Medulla oblongata (tissue), 1 donor: Measurements from ENCODE around the gene NLRP13.
"Not testable (repeated sequence)": the region's sequence is repeated elsewhere in the genome, so short reads cannot be mapped to it uniquely, and the experiment has no call there.

Experiments used
- DNase-seq: peaks from one replicate; pipeline ENCODE4 v3.0.0-alpha.2; 2015; ENCODE audit errors: extremely low spot score

The NLRP13 gene

GRCh38 chr19:55931936-55932386 lies at the start of gene NLRP13:
Gene NLRP13, minus strand, starts transcription at chr19:55932336. Its CDS starts 25 bp downstream, at chr19:55932311.
- DNase-seq, result no peak

GRCh38 chr19:55980415-55980814 lies 48.3 kb upstream of the NLRP13 start:
- DNase-seq, result no peak

- no peak for DNase-seq
Observed at GRCh38 chr19:55973982-55974381, 41.8 kb upstream of the NLRP13 start.

- no peak for DNase-seq
Observed at GRCh38 chr19:55962186-55962585, 30.1 kb upstream of the NLRP13 start.

- no peak for DNase-seq
Observed at GRCh38 chr19:55959996-55960675, 28.0 kb upstream of the NLRP13 start.

GRCh38 chr19:55958356-55958755 lies 26.2 kb upstream of the NLRP13 start:
- no peak for DNase-seq

GRCh38 chr19:55956431-55956830 lies 24.3 kb upstream of the NLRP13 start:
- DNase-seq, result no peak

GRCh38 chr19:55950566-55950965 lies 18.4 kb upstream of the NLRP13 start:
- DNase-seq, result not testable (repeated sequence)

- DNase-seq, result no peak
Observed at GRCh38 chr19:55947532-55947931, 15.4 kb upstream of the NLRP13 start, which contains the start of gene NLRP8. Gene NLRP8, plus strand, starts transcription at chr19:55947832.

GRCh38 chr19:55940306-55940705 lies 8.2 kb upstream of the NLRP13 start:
- no peak for DNase-seq

GRCh38 chr19:55939206-55939605 lies 7.1 kb upstream of the NLRP13 start:
- DNase-seq, result no peak

GRCh38 chr19:55935206-55935605 lies 3.1 kb upstream of the NLRP13 start:
- DNase-seq, result no peak

GRCh38 chr19:55930996-55931515 lies 1.1 kb downstream of the NLRP13 start:
- DNase-seq, result no peak

GRCh38 chr19:55929258-55929657 lies 2.9 kb downstream of the NLRP13 start:
- not testable (repeated sequence) for DNase-seq

- DNase-seq, result no peak
Observed at GRCh38 chr19:55927991-55928390, 4.1 kb downstream of the NLRP13 start.

- no peak for DNase-seq
Observed at GRCh38 chr19:55923556-55923955, 8.6 kb downstream of the NLRP13 start.

- peak; percentile 3 for DNase-seq
Observed at GRCh38 chr19:55913643-55914268, 18.4 kb downstream of the NLRP13 start.

GRCh38 chr19:55912916-55913315 lies 19.2 kb downstream of the NLRP13 start:
- no peak for DNase-seq

- no peak for DNase-seq
Observed at GRCh38 chr19:55909801-55910200, 22.3 kb downstream of the NLRP13 start.

- DNase-seq, result no peak
Observed at GRCh38 chr19:55907746-55908145, 24.4 kb downstream of the NLRP13 start.

- no peak for DNase-seq
Observed at GRCh38 chr19:55907286-55907685, 24.9 kb downstream of the NLRP13 start.

GRCh38 chr19:55902080-55902751 lies 29.9 kb downstream of the NLRP13 start:
- no peak for DNase-seq
